ENCODE measurements around the gene POLR3G.

POLR3G gene

GRCh38 chr5:90494043-90494442, 19.4 kb downstream of the POLR3G start:
- peaks cover 6% of the 10 kb centered on the region; the same call in 1 of the 2 replicates for H3K9me3 ChIP-seq (ENCODE audit: control insufficient read depth, insufficient read depth, low read length)
- H3K79me2 ChIP-seq (ENCODE audit: control insufficient read depth, low read length): no peaks in the 10 kb centered on the region
- H3K4me1 ChIP-seq (ENCODE audit: control insufficient read depth, low read length): no peaks in the 10 kb centered on the region
- H3F3A ChIP-seq (ENCODE audit: control insufficient read depth, insufficient read depth): no peaks in the 10 kb centered on the region
- H3K36me3 ChIP-seq (ENCODE audit: control insufficient read depth, low read length): peaks cover 31% of the 10 kb centered on the region
- H3K4me3 ChIP-seq (ENCODE audit: low read length): no peak overlapping the region
- no peaks in the 10 kb centered on the region for H3K9me2 ChIP-seq (replicated peaks; ENCODE audit: control insufficient read depth, low read length)
- H3K27me3 ChIP-seq (ENCODE audit: control insufficient read depth, low read length): no peaks in the 10 kb centered on the region
- no peak for TF ChIP-seq CTCF (IDR thresholded peaks at IDR 0.05; ENCODE audit: low read depth, low read length, poor library complexity, severe bottlenecking)
- TF ChIP-seq EZH2phosphoT487 (IDR thresholded peaks at IDR 0.05; ENCODE audit: borderline replicate concordance, low read length): no peak
- no peak overlapping the region for H3K4me2 ChIP-seq (ENCODE audit: low read length)
- H4K20me1 ChIP-seq (ENCODE audit: control insufficient read depth, insufficient read depth, low read depth, low read length): no peaks in the 10 kb centered on the region
- no peak overlapping the region for H3K27ac ChIP-seq (ENCODE audit: low read depth, low read length)

GRCh38 chr5:90495146-90495545, 20.5 kb downstream of the POLR3G start:
- Histone ChIP-seq H3K79me2 (ENCODE audit: control insufficient read depth, low read length) (no peaks in the 10 kb centered on the region), H3K4me2 (ENCODE audit: low read length) (no peak overlapping the region), H3K9me2 (replicated peaks; ENCODE audit: control insufficient read depth, low read length) (no peaks in the 10 kb centered on the region), H3F3A (ENCODE audit: control insufficient read depth, insufficient read depth) (no peaks in the 10 kb centered on the region), H3K4me3 (ENCODE audit: low read length) (no peak overlapping the region), H3K36me3 (ENCODE audit: control insufficient read depth, low read length) (peaks cover 36% of the 10 kb centered on the region), H3K4me1 (ENCODE audit: control insufficient read depth, low read length) (no peaks in the 10 kb centered on the region), H3K27me3 (ENCODE audit: control insufficient read depth, low read length) (no peaks in the 10 kb centered on the region), H3K9me3 (ENCODE audit: control insufficient read depth, insufficient read depth, low read length) (peaks cover 6% of the 10 kb centered on the region; the same call in 1 of the 2 replicates), H3K27ac (ENCODE audit: low read depth, low read length) (no peak overlapping the region), H4K20me1 (ENCODE audit: control insufficient read depth, insufficient read depth, low read depth, low read length) (no peaks in the 10 kb centered on the region)
- TF ChIP-seq EZH2phosphoT487 (IDR thresholded peaks at IDR 0.05; ENCODE audit: borderline replicate concordance, low read length) (no peak), CTCF (IDR thresholded peaks at IDR 0.05; ENCODE audit: low read depth, low read length, poor library complexity, severe bottlenecking) (no peak)

- Histone ChIP-seq H3K4me3 (ENCODE audit: low read length) (no peak overlapping the region), H3K27ac (ENCODE audit: low read depth, low read length) (no peak overlapping the region), H3K9me2 (replicated peaks; ENCODE audit: control insufficient read depth, low read length) (no peaks in the 10 kb centered on the region), H3K36me3 (ENCODE audit: control insufficient read depth, low read length) (peaks cover 14% of the 10 kb centered on the region), H3K4me2 (ENCODE audit: low read length) (no peak overlapping the region), H3K9me3 (ENCODE audit: control insufficient read depth, insufficient read depth, low read length) (no peaks in the 10 kb centered on the region), H3K4me1 (ENCODE audit: control insufficient read depth, low read length) (peaks cover 13% of the 10 kb centered on the region), H3K27me3 (ENCODE audit: control insufficient read depth, low read length) (no peaks in the 10 kb centered on the region), H3F3A (ENCODE audit: control insufficient read depth, insufficient read depth) (0 out of 2 replicates have a peak, but pooled peaks cover 3% of the 10 kb centered on the region), H3K79me2 (ENCODE audit: control insufficient read depth, low read length) (no peaks in the 10 kb centered on the region), H4K20me1 (ENCODE audit: control insufficient read depth, insufficient read depth, low read depth, low read length) (no peaks in the 10 kb centered on the region)
- TF ChIP-seq CTCF (IDR thresholded peaks at IDR 0.05; ENCODE audit: low read depth, low read length, poor library complexity, severe bottlenecking) (no peak), EZH2phosphoT487 (IDR thresholded peaks at IDR 0.05; ENCODE audit: borderline replicate concordance, low read length) (no peak)
Observed at GRCh38 chr5:90503596-90503995, 28.9 kb downstream of the POLR3G start.
